H1 (cell line): ENCODE data around the gene ZBED5. TPM values are rescaled to one million over a fixed set of nuclear protein-coding genes. Genes with fewer than 3 reads are reported as not detected.

Experiments
- BCL11A ChIP-seq, 2 experiments: IDR thresholded peaks; one replicate each; pipeline ENCODE4 v1.6.1; 2011; ENCODE audit warnings: low read depth in 2 of 2, low read length in 2 of 2, mild to moderate bottlenecking in 2 of 2
- CEBPB ChIP-seq: IDR thresholded peaks from 2 replicates; pipeline ENCODE4 v1.6.1; 2012; ENCODE audit warnings: low read depth, low read length
- E2F6 ChIP-seq: IDR thresholded peaks from 2 replicates; pipeline ENCODE4 v1.6.1; 2012; ENCODE audit warnings: inconsistent platforms
- GTF2F1 ChIP-seq: IDR thresholded peaks from 2 replicates; pipeline ENCODE4 v1.6.1; 2012; ENCODE audit warnings: low read depth, low read length, improper control_type of control experiment, borderline replicate concordance
- SUZ12 ChIP-seq: fragments of 200-600 bp; sonication (generic); IDR thresholded peaks from 2 replicates; pipeline ENCODE4 v1.6.1; 2012; ENCODE audit warnings: mild to moderate bottlenecking, inconsistent platforms, low read length, moderate library complexity, mixed read lengths
- ZNF274 ChIP-seq: IDR thresholded peaks from 2 replicates; pipeline ENCODE4 v1.7.0; 2012; ENCODE audit warnings: low read length, borderline replicate concordance; ENCODE audit errors: extremely low read depth
- polyA plus RNA-seq, 7 experiments: library from polyadenylated mRNA; depleted of rRNA in 3 of 7; stranded (reverse) in 5 of 7; unstranded in 2 of 7; fragments of >200 nt in 5 of 7; fragments of 200-250 nt in 2 of 7; gene quantifications; 1 replicate in 5 of 7; 2 replicates in 1 of 7; 4 replicates in 1 of 7; pipeline versions ENCODE4 v1.2.1 to v1.2.3, GENCODE V29; 2011 to 2013; ENCODE audit warnings: missing spikeins in 2 of 7, mixed read lengths in 2 of 7
- total RNA-seq: library from RNA; stranded (reverse); fragmentation: NEBNext Ultra II Directional; extraction: Animal tissue kit (Norgen Biotek cat#: 25700); gene quantifications from 2 replicates; pipeline ENCODE4 v1.2.1, GENCODE V29; 2021

The ZBED5 gene
- total and polyA plus RNA-seq, 2 of the 8 experiments (the other 6 are each of a cell fraction or from before 2014, with no cell fraction given), result 54.2 to 94.7 TPM

- TF ChIP-seq GTF2F1 (no peak), BCL11A (IDR thresholded peaks at IDR 0.05; ENCODE audit: low read depth in 2 of 2, low read length in 2 of 2) (no peak), ZNF274 (no peak), E2F6 (no peak), CEBPB (no peak), SUZ12 (no peak)
- TF ChIP-seq, all 59 proteins: peak for 0
Observed at GRCh38 chr11:10906521-10906920, 48.7 kb upstream of the ZBED5 start (continued).
